ENCODE data around the gene SCAMP4. TPM values are rescaled to one million over a fixed set of nuclear protein-coding genes. Genes with fewer than 3 reads are reported as not detected.

SCAMP4 gene
- total RNA-seq, 1 donor from 2014 or later = 23.9 TPM

DNA sequence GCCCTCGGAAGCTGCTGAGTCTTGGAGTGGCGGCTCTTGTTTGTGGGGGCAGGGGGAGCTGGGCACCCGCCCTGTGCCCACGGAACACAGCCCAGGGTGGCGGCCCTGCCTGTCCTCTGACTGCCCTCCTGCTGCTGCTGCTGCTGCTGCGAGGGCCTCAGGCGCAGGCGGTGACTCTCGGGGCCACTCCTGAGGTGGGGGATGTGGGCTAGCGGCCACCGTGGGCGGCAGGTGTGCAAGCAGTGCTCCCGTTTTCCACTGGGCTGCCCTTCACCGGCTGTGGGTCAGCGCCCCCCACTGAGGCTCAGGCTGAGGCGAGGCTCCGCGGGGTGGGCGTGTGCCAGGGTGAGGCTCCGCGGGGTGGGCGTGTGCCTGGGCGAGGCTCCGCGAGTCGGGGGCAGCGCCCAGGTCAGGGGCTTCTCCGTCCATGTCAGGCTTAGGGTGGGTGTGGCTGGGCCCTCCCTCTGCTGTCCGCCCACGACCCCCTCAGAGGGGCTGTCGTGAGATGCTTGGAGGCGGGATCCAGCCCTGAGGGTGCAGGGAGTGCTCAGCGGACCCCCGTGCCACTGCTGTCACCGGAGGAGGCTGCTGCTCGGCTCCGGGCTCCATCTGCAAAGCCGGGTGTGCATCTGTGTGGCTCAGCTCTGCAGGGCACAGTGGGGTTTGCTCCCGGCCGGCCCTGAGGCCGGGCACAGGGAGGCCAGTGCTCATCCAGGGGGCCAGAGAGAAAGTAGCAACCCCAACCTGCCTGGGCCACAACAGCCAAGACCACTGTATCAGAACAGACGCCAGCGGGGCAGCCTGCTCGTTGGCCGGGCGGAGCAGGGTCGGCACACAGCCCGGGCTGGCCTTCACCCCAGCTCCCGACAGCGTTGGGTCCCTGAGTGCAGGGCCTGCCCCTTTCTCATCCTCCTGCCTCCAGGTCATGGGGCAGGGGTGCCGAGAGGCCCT, 50.2 kb downstream of the SCAMP4 start:
- DNase-seq (ENCODE audit: low spot score) (no peak), ATAC-seq (no peak)

DNA sequence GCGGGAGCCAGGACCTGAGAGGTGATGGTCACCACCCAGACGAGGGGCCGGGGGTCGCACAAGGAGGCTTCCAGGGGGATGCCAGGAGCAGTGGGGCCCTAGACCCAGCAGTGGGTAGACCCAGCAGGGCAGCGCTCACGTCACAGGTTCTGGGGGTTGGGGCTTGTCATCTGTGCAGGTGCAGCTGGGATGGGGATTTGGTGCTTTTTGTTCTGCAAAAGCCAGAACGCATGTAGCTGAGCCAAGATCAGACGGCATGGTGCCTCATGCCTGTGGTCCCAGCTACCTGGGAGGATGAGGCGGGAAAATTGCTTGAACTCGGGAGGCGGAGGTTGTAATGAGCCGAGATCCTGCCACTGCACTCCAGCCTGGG, 50.9 kb downstream of the SCAMP4 start:
- ATAC-seq = no peak
- DNase-seq (ENCODE audit: low spot score) = no peak

DNA sequence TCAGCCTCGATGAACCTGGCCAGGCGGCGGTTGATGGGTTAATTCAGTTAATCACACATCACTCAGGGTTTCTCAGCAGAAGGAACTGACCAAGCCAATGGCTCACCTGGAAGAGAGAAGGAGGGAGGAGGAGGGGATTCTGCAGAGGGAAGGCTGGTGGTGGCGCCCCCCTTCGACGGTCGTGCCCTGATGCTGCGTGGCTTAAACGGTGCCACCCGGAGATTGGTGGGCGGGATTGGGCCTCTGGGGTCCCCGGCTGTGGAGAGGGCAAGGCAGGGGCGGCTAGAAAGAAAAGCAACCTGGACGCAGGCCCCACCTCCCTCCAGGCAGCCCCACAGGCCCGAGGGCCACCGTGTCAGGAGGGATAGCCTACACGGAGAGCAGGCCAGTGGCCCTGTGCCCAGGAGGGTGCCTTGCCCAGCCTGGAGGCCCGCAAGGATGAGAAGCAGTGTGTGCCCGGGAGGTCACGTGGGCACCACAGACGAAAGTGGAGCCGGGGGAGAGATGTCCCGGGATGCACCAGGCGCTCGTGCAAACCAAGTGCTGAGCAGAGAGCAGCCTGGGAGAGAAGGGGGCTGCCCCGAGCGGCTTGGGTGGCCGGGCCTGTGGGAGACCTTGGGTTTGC, 51.8 kb downstream of the SCAMP4 start:
- DNase-seq (ENCODE audit: low spot score) (no peak), ATAC-seq (no peak)

DNA sequence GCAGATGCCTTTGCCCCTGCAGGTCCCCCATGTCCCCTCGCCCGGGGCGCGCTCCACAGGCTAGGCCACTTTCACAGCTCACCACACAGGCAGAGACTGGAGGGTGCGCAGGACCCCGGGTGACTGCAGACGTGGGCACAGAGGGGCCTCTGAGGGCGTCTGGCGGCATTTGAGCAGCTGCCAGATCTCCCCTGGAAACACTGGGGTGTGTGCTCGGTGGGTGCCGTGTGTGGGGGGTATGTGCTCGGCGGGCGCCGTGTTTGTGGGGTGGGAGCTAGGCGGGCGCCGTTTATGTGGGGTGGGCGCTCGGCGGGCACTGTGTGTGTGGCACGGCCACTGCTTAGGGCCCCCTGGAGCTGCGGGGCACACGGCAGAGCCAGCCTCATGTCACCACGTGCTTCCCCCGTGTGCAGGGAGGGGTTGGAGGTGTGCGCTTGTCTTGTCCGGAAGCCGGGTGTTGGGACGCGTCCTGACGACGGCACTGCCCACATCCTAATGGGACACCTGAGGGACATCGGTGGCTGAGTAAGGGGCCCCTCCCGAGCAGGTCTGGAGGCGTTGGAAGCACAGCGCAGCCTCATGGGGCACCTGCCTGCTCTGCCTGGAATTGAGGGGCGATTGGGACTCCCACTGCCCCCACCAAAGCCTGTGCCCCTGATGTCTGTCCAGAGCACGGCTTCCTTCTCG, 52.5 kb downstream of the SCAMP4 start:
- no peak for ATAC-seq
- DNase-seq (ENCODE audit: low spot score) = no peak

DNA sequence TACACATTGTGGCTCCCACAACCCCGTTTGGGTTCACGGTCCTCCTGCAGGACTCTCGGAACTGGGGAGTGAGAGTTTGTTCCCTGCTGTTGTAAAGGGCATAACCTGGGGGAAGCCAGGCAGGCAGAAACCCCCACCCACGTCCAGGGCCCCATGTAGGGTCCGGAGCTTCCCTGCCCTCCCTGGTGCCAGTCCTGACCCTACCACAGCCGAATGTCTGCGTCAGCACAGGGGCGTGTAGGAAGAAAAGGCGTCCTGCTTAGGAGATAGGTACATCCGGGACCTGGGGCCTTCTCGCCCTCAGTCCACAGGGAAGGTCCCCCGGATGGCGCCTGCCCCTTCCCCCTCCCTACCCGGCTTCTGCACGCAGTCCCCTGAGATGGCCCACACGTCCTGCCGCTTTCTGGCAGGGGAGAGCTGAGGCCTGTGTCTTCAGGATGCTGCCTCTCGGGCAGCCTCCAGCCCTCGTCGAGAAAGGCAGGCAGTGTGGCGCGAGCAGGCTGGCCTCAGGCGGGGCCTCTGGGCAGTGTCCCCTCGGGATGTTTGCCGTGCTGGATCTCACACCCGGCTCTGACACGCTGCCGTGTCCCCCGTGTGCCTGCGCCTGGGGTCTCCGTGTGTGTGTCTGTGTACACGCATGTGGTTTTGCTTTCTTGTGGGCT, 54.9 kb downstream of the SCAMP4 start:
- ATAC-seq (peak; percentile 36), DNase-seq (ENCODE audit: low spot score) (no peak)

DNA sequence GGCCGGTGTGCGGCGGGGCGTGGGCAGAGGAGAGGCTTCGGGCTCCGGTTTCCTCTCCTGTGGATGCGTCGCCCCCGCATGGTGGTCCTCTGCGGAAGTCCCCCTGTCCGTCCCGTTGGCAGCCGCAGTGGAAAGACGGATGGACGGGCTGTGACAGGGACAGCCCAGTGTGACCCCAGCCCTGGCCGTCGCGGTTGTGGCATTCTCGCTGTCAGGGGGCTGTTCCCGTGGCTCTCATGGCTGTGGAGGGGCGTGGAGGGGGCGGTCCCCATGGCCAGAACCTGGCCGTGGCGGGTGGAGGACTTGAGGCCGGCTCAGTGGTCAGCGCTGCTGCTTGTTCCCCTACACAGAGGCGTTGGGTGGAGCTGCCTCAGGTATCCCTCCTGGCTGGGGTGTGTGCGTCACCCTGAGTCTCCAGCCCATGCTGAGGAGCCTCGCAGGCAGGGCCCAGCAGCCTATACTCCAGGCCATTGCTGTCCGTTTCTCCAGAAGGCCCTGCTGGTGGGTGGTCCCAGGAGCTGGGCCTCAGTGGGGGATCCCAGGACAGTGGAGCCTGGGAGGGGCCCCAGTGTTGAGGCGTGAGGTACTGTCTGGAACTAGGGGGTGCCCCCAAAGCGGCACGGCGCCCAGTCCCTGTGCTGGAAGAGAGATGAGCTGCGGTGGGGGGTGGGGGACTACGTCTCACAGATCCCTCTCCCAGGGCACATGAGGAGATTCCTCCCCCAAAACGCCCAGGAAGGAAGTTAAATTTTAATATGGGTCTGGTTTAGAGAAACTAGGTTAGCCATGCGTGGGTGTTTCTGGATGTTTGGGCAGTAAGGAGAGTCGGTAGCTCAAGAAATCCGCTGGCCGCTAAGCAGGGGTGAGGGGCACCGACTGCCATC, 56.0 kb downstream of the SCAMP4 start:
- ATAC-seq = peak; percentile 20
- no peak for DNase-seq (ENCODE audit: low spot score)

DNA sequence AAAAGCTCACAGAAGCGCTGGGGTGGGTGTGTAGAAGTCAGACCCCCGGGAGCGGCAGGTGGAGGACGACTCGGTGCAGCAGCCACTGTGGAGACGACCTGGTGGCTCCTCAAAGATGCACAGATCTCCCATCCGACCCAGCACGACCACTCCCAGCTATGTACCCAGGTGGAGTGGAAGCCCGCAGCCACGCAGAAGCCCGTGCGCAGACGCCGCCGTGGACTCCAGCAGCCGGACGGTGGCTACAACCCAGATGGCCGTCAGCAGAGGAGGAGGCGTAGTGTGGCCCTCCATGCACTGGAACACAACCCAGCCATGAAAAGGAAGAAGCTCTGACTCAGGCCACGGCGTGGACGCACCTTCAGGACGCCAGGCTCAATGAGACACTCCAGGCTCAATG, 57.5 kb downstream of the SCAMP4 start:
- ATAC-seq = no peak
- DNase-seq (ENCODE audit: low spot score) = no peak

DNA sequence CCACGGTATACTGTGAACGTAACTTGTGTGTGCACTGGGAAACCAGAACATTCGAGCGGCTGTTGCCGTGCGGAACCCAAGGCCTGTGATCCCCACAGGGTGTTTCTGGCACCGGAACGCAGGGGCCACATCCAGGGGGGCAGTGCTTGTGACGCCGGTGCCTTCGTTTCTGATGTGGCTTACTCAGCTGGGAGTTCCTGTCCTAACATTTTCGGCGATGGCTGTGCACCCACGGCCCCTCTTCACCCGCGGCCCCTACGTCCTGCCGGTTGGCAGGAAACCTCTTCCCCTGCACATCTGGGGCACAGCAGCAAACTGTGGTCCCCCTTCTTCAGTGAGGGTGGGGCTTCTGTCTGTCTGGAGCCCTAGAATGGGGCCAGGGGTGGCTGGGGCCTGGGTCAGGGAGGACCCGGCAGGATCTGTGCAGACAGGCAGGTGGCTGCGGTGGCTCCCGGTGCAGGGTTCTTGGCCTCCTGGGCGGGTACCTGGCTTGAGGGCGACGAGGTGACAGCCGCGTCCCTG, 61.9 kb downstream of the SCAMP4 start:
- DNase-seq (ENCODE audit: low spot score) (no peak), ATAC-seq (no peak)

DNA sequence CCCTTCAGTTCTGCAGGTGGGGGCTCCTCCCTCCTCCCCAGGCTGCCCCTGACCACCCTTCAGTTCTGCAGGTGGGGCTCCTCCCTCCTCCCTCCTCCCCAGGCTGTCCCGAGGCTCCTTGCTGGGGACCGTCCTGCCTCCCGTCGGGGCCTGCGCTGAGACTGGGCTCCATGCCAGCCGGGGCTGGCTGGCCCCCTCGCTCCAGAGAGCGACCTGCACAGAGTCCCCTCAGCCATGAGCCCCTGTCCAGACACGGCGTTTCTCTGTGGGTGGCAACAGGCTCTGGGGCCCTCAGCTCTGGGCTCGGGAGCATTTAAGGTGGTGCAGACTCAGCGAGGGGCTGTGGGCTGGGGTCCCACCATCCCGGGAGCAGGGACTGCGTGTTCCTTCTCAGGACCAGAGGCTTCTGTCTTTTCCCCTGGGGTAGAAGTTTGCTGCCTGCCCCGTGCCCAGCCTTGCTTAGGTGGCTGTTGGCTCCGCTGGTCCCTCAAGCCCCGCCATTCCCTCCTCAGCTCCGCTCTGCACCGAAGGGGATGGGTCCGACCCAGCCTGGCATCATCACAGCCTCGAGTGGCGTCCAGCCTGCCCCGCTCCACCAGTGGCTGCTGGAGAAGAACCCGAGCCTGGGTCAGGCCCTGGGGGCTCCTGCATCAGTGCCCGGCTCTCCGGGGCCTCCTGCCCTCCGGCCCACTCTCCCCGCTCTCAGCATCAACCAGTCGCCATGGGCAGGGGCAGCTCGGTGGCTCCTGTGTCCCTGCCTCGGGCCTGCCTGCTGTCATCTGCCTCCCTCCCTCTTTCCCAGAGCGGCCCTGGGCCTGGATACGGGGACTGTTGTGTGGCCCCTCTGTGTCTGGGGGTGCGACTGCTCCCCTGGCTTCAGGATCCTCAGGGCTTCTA, 63.3 kb downstream of the SCAMP4 start:
- ATAC-seq (peak; percentile 11), DNase-seq (ENCODE audit: low spot score) (no peak)

DNA sequence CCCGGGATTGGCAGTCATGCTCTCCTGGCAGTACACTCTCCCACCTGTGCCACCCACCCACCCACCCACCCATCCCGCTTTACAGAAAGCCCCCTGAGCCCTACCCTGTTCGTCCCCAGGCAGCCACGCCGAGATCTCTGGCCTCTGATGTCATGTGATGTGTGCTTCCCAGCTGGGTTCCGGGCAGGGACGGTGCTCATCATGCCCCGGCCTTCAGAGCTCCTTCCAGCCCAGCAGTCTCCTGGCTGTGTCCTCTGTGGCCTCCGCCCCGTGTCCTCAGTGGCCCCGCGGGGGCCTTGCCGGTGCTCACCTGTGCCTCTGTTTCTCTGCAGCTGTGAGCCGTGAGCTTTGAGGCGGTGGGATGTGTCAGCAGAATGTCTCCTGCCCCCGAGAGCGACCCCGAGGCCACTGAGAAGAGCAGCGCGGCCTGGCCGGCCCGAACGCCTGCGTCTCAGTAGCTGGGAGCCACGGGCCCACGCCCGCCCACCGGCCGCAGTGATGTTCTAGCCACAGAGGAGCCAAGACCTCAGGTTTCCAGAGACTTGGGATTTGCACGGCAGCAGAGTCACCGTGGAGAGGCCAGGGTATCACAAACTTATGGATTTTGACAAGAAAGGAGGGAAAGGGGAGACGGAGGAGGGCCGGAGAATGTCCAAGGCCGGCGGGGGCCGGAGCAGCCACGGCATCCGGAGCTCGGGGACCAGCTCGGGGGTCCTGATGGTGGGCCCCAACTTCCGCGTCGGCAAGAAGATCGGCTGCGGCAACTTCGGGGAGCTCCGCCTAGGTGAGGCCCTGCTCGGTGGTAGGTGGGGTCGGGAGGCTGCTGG, 64.2 kb downstream of the SCAMP4 start:
- ATAC-seq (no peak), DNase-seq (ENCODE audit: low spot score) (no peak)

DNA sequence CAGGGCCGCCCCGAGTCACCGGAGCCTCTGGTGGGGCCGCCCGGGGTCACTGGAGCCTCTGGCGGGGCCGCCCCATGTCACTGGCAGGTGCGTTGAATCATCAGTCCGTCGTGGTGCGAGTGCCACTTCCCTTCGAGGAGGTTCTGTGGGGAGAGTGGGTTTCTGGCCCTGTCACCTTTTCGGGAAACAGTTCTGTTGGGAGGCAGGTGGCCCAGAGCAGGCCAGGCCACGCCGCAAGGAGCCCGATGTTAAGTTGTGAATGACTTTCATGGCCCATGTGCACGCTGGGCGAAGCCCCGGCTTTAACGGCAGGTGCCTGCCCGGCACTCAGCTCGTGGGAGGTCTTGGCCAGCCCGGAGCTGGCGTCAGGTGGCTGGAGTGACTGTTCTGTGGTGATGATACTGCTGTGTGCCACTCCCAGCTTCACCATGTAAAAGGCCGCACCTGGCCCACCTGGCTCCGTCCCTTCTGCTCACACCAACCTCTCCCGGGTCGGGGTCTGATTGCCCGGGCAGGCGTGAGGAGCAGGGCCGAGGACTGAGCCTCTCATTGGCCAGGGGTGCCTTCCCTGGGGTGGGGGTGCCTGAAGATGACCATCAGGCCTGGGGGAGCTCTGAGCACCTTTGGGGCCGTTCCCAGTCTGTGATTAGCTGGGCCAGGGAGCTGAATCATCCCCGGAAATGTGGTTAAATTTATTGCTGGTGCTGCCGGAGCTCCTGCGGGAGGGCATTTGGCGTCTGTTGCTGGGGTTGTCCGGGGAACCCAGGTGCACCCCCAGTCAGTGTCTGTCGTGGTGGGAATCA, 65.0 kb downstream of the SCAMP4 start:
- DNase-seq (ENCODE audit: low spot score) (no peak), ATAC-seq (no peak)

DNA sequence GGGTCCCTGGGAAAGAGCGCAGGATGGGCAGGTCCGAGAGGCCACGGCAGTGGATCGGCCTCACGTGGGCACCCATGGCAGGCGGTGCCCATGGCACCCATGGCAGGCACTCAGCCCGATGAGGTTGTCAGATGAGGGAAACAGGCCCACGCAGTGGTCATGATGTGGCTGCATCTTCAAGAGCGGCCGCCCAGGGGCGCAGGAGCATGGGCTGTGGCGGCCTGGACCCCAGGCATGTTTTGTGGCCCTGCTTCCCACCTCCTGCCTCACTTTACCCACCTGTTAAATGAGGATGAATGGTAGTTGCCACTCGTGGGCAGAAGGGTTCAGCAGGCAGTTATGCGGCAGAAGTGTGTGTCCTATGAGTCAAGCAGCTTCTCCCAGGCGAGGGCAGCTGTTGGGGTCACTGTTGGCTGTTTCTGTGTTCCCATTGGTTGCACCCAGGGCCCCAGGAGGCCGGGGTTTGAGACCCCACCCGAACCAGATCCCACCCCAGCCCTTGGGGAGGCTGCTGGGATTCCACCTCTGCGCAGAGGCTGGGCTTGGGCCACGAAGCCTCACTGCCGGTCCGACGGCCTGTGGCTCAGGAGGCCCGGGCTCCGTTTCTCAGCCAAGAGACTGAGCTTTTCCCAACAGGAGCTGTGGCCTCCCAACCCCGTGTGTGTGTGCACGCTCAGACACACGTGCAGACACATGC, 65.8 kb downstream of the SCAMP4 start:
- ATAC-seq = no peak

DNA sequence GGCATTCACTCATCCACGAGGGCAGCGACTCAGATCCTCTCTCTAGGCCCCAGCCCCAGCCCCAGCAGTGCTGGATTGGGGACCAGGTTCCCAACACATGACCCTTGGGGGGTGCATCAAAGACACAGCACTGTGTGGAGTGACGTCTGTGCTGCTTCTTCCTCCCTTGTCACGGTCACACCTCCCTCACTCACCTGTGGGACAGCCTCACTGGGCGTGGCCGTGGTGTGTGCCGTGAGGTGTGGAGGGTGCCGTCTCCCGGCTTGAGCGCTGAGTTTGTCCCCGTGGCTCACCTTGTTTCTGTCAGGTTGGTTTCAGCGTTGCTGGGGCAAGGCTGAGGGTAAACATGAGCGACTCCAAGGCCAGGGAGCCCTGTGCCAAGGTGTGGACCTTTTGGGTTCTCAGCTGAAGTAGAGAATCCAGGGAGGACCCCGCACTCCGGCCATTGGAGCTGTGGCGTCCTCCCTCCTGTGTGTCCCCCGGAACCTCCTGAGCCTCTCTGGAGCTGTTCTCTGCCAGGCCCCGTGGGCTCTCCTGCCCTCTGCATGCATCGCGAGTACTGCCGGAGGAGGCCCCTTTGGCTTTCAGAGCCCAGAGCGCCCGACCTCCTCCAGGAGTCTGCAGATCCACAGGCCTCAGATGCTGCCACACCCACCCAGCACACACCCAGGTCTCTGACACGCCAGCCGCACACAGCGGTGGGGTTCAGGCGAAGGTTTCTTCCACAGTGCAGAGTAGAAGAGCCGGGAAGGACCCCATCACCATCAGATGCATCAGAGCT, 69.4 kb downstream of the SCAMP4 start:
- DNase-seq (ENCODE audit: low spot score) (no peak), ATAC-seq (no peak)

More for the DNA sequence above, 65.8 kb downstream of the SCAMP4 start:
- DNase-seq (ENCODE audit: low spot score) = no peak

DNA sequence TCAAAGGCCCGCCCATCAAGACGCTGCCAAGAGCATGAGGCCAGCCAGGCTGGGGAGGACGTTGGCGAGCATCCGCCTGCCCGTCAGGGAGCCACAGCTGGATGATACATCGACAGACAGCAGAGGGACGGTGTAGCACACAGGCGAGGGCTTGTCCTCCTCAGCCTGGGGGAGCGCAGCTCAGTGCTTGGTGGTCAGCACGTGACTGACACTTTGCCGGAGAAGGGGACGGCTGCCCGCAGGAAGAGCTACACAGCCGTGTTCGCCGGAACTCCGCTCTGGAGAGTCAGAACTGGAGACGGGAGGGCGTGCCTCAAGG, 69.9 kb downstream of the SCAMP4 start:
- ATAC-seq = no peak
- no peak for DNase-seq (ENCODE audit: low spot score)

Data from left lobe of liver (tissue), 2 donors.